Peyer's patch (tissue), 4 donors: Measurements from ENCODE around the gene SLC26A2.

Experiments
- CTCF ChIP-seq, 6 experiments: fragments of 450-650 bp in 4 of 6; fragments of 200-600 bp in 2 of 6; sonication (generic) in 1 of 6; IDR thresholded peaks; one replicate each; pipeline ENCODE4 v1.5.1; 2017 to 2019; ENCODE audit warnings: antibody characterized with exemption in 6 of 6, mild to moderate bottlenecking in 3 of 6, moderate library complexity in 1 of 6
- POLR2A ChIP-seq, 2 donors: fragments of 450-650 bp; IDR thresholded peaks; one replicate each; pipeline ENCODE4 v1.5.1; 2017; ENCODE audit warnings: antibody characterized with exemption in 2 of 2, mild to moderate bottlenecking in 2 of 2, moderate library complexity in 2 of 2

GRCh38 chr5:149924486-149924885, 36.1 kb upstream of the SLC26A2 start:
- TF ChIP-seq CTCF (IDR thresholded peaks at IDR 0.05) (no peak), POLR2A (IDR thresholded peaks at IDR 0.05) (no peak)
